Progenitor cell of endocrine pancreas (in vitro differentiated cells): Measurements from ENCODE around the gene MCCC2. TPM values are rescaled to one million over a fixed set of nuclear protein-coding genes. Genes with fewer than 3 reads are reported as not detected.

ENCODE experiments used
- DNase-seq: peaks from one replicate; pipeline ENCODE4 v3.0.0; 2021; ENCODE audit warnings: low spot score; ENCODE audit not compliant: unreplicated experiment
- H3K27ac Mint-ChIP-seq: 2 replicates; pipeline ENCODE4 v1.8.0; 2021; ENCODE audit warnings: mild to moderate bottlenecking, moderate library complexity, mixed read lengths
- H3K27me3 Mint-ChIP-seq: 2 replicates; pipeline ENCODE4 v1.8.0; 2021; ENCODE audit warnings: mixed read lengths
- H3K36me3 Mint-ChIP-seq: 2 replicates; pipeline ENCODE4 v1.8.0; 2022; ENCODE audit warnings: mixed read lengths; ENCODE audit not compliant: insufficient read depth
- H3K4me1 Mint-ChIP-seq: 2 replicates; pipeline ENCODE4 v1.8.0; 2021; ENCODE audit warnings: low read depth, mixed read lengths
- H3K4me3 Mint-ChIP-seq: 2 replicates; pipeline ENCODE4 v1.8.0; 2021; ENCODE audit warnings: low read depth, mild to moderate bottlenecking, moderate library complexity, mixed read lengths
- H3K9me3 Mint-ChIP-seq: 2 replicates; pipeline ENCODE4 v1.8.0; 2021; ENCODE audit warnings: low read depth, mixed read lengths
- total RNA-seq: library from RNA; stranded (reverse); gene quantifications from 2 replicates; pipeline ENCODE4 v1.2.1, GENCODE V29; 2021
- TF ChIP-seq, protein P1 (sequence below): fragments of 200-600 bp; sonication (generic); IDR thresholded peaks from one replicate; pipeline ENCODE4 v1.5.0; 2021; ENCODE audit warnings: antibody characterized with exemption, mild to moderate bottlenecking; ENCODE audit not compliant: unreplicated experiment

Gene MCCC2
- total RNA-seq, 1 donor from 2014 or later, result 43.5 TPM

GRCh38 chr5:71693828-71694427, 106.8 kb downstream of the MCCC2 start:
- TF ChIP-seq, protein P1, sequence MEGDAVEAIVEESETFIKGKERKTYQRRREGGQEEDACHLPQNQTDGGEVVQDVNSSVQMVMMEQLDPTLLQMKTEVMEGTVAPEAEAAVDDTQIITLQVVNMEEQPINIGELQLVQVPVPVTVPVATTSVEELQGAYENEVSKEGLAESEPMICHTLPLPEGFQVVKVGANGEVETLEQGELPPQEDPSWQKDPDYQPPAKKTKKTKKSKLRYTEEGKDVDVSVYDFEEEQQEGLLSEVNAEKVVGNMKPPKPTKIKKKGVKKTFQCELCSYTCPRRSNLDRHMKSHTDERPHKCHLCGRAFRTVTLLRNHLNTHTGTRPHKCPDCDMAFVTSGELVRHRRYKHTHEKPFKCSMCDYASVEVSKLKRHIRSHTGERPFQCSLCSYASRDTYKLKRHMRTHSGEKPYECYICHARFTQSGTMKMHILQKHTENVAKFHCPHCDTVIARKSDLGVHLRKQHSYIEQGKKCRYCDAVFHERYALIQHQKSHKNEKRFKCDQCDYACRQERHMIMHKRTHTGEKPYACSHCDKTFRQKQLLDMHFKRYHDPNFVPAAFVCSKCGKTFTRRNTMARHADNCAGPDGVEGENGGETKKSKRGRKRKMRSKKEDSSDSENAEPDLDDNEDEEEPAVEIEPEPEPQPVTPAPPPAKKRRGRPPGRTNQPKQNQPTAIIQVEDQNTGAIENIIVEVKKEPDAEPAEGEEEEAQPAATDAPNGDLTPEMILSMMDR, result no peak
- no peak for DNase-seq
- H3K4me3 Mint-ChIP-seq, result peak overlapping the region; percentile 22
- H3K36me3 Mint-ChIP-seq, result no peaks in the 10 kb centered on the region
- peaks cover 3% of the 10 kb centered on the region for H3K27me3 Mint-ChIP-seq
- no peaks in the 10 kb centered on the region for H3K9me3 Mint-ChIP-seq
- peaks cover 13% of the 10 kb centered on the region for H3K4me1 Mint-ChIP-seq
- peak overlapping the region; percentile 65 for H3K27ac Mint-ChIP-seq

DNA sequence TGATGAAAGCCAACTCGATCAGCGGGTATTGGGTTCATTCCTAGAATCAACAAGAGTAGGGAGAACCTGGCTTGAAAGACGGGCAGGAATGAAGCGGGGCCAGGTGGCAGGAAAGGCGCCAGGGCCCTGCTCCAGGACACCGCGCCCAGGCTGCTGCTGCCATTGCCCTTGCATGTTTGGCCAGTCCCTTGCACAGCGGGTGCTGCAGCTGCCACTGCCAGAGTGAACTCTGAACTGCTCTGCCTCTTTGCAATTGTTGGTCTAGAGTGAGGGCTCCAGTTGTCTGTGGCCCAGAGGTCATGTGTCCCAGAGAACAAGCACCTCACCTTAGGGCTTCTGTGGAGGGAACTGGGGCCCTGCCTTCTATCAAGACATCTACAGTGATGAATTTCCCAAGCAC, 107.9 kb downstream of the MCCC2 start:
- no peak for DNase-seq

GRCh38 chr5:71695595-71695994, 108.5 kb downstream of the MCCC2 start:
- H3K4me3 Mint-ChIP-seq, result no peak overlapping the region
- no peaks in the 10 kb centered on the region for H3K36me3 Mint-ChIP-seq
- no peak for DNase-seq
- peaks cover 14% of the 10 kb centered on the region for H3K4me1 Mint-ChIP-seq
- H3K27me3 Mint-ChIP-seq, result peaks cover 3% of the 10 kb centered on the region
- H3K27ac Mint-ChIP-seq, result no peak overlapping the region
- TF ChIP-seq, protein P1, result no peak
- no peaks in the 10 kb centered on the region for H3K9me3 Mint-ChIP-seq

More for the DNA sequence above, 107.9 kb downstream of the MCCC2 start:
- no peak overlapping the region for H3K4me3 Mint-ChIP-seq
- TF ChIP-seq, protein P1, result no peak
- H3K9me3 Mint-ChIP-seq, result no peaks in the 10 kb centered on the region
- peaks cover 14% of the 10 kb centered on the region for H3K4me1 Mint-ChIP-seq
- H3K27me3 Mint-ChIP-seq, result peaks cover 3% of the 10 kb centered on the region
- no peaks in the 10 kb centered on the region for H3K36me3 Mint-ChIP-seq
- H3K27ac Mint-ChIP-seq, result no peak overlapping the region

DNA sequence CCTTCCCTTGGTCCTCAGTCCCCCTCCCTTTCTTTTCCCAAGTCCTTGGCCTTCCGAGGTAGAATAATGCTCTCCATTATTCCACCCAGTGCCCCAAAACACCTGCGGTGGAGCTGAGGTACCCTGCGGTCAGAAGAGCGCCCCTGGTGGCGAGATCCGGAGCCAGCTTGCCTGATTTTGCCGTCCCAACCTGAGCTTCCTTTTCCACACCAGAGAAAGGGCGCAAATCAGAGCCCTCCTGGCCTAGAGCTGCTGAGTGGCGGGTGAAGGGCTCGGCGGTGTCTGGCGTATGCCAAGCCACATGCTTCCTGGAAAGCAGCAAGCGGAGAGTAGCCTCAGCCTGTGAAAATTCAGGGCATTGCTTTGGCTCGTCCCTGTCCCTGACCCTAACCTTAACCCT, 110.8 kb downstream of the MCCC2 start:
- Mint-ChIP-seq H3K27ac (no peak overlapping the region), H3K4me3 (no peak overlapping the region), H3K36me3 (no peaks in the 10 kb centered on the region), H3K9me3 (no peaks in the 10 kb centered on the region), H3K27me3 (peaks cover 16% of the 10 kb centered on the region), H3K4me1 (peaks cover 14% of the 10 kb centered on the region)
- no peak for DNase-seq
- TF ChIP-seq, protein P1, result peak; percentile 57

GRCh38 chr5:71699233-71699632, 112.1 kb downstream of the MCCC2 start:
- Mint-ChIP-seq H3K27me3 (peaks cover 21% of the 10 kb centered on the region), H3K9me3 (no peaks in the 10 kb centered on the region), H3K4me3 (no peak overlapping the region), H3K27ac (no peak overlapping the region), H3K4me1 (peaks cover 10% of the 10 kb centered on the region), H3K36me3 (no peaks in the 10 kb centered on the region)
- no peak for DNase-seq
- TF ChIP-seq, protein P1, result no peak
